Brain microvascular endothelial cell (primary cell): ENCODE results near the gene CD300LF.

Source experiments
- DNase-seq: peaks from one replicate; pipeline ENCODE4 v3.0.0-alpha.2; 2020
- H3K27ac ChIP-seq: fragments of 250-450 bp; sonication (Bioruptor Pico); 2 replicates; pipeline ENCODE4 v1.5.1; 2020; ENCODE audit warnings: mild to moderate bottlenecking, moderate library complexity
- H3K27me3 ChIP-seq: fragments of 250-450 bp; sonication (Bioruptor Pico); replicated peaks from 2 replicates; pipeline ENCODE4 v1.5.1; 2020; ENCODE audit warnings: mild to moderate bottlenecking
- H3K36me3 ChIP-seq: fragments of 250-450 bp; sonication (Bioruptor Pico); replicated peaks from 2 replicates; pipeline ENCODE4 v1.5.1; 2020; ENCODE audit warnings: mild to moderate bottlenecking
- H3K4me3 ChIP-seq: 2 replicates; pipeline ENCODE4 v1.5.1; 2011; ENCODE audit warnings: low read depth, mild to moderate bottlenecking, control low read depth, low read length, moderate library complexity
- in situ Hi-C: cut with HindIII; loops from 2 replicates; pipeline ENCODE4 v1.10.0; 2017; ENCODE audit warnings: low sequenced_read_pairs, low pct_ligation_motif_present
- TF ChIP-seq, protein P1 (sequence below): IDR thresholded peaks from 2 replicates; pipeline ENCODE4 v1.5.1; 2011; ENCODE audit warnings: low read depth, mild to moderate bottlenecking, moderate library complexity, low read length, control low read depth, inconsistent platforms; ENCODE audit errors: missing control alignments

The CD300LF gene

DNA sequence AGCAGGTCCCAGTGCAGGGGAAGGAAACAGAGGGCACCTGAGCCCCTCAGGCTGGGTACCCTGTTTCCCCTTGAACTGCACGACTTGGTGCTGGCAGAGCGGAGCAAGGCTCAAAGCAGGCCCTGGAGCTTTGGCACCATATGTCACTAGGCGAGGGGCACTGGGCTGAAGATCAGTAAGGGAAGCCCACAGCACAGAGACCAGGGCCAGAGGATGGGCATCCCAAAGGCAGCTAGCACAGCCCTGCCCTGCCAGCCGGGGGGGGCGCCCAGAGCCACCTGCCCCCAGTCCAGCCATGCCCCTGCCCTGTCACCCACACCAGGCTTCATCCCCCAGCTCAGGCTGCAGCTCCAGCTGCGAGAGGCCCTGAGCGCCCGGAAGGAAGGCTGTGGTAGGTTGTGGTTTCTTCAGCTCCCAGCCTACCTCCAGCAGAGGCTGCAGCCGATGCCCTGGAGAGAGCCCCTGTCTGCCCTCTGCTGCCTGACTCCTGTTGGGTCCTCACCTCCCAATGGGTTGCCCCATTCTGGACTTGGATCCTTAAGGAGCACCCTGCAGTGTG, 46.6 kb upstream of the CD300LF start:
- in situ Hi-C loops, result no loop called here
- no peak for DNase-seq

DNA sequence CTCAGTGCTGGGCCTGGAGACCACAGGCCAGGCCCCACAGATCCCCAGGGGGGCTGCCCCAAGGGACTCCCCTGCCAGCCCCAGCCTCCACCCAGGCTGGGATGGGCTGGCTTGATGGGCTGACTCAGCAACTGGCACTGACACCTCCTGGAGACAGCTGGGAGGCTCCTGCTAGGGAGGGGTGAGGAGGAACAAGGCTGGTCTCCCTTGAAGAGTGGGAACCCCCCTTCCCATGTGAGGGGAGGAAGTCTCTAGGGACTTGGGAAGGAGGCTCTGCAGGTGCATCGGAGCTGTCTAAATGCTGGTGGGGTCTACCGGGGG, 46.1 kb upstream of the CD300LF start:
- H3K4me3 ChIP-seq, result no peak overlapping the region
- no peak for DNase-seq
- TF ChIP-seq, protein P1, sequence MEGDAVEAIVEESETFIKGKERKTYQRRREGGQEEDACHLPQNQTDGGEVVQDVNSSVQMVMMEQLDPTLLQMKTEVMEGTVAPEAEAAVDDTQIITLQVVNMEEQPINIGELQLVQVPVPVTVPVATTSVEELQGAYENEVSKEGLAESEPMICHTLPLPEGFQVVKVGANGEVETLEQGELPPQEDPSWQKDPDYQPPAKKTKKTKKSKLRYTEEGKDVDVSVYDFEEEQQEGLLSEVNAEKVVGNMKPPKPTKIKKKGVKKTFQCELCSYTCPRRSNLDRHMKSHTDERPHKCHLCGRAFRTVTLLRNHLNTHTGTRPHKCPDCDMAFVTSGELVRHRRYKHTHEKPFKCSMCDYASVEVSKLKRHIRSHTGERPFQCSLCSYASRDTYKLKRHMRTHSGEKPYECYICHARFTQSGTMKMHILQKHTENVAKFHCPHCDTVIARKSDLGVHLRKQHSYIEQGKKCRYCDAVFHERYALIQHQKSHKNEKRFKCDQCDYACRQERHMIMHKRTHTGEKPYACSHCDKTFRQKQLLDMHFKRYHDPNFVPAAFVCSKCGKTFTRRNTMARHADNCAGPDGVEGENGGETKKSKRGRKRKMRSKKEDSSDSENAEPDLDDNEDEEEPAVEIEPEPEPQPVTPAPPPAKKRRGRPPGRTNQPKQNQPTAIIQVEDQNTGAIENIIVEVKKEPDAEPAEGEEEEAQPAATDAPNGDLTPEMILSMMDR, result no peak
- H3K27ac ChIP-seq, result no peak overlapping the region
- no peaks in the 10 kb centered on the region for H3K27me3 ChIP-seq
- H3K36me3 ChIP-seq, result no peaks in the 10 kb centered on the region
- in situ Hi-C loops, result no loop called here

More for the DNA sequence above, 46.6 kb upstream of the CD300LF start:
- no peaks in the 10 kb centered on the region for H3K36me3 ChIP-seq
- TF ChIP-seq, protein P1, result no peak
- H3K27me3 ChIP-seq, result no peaks in the 10 kb centered on the region
- no peak overlapping the region for H3K27ac ChIP-seq
- H3K4me3 ChIP-seq, result no peak overlapping the region

DNA sequence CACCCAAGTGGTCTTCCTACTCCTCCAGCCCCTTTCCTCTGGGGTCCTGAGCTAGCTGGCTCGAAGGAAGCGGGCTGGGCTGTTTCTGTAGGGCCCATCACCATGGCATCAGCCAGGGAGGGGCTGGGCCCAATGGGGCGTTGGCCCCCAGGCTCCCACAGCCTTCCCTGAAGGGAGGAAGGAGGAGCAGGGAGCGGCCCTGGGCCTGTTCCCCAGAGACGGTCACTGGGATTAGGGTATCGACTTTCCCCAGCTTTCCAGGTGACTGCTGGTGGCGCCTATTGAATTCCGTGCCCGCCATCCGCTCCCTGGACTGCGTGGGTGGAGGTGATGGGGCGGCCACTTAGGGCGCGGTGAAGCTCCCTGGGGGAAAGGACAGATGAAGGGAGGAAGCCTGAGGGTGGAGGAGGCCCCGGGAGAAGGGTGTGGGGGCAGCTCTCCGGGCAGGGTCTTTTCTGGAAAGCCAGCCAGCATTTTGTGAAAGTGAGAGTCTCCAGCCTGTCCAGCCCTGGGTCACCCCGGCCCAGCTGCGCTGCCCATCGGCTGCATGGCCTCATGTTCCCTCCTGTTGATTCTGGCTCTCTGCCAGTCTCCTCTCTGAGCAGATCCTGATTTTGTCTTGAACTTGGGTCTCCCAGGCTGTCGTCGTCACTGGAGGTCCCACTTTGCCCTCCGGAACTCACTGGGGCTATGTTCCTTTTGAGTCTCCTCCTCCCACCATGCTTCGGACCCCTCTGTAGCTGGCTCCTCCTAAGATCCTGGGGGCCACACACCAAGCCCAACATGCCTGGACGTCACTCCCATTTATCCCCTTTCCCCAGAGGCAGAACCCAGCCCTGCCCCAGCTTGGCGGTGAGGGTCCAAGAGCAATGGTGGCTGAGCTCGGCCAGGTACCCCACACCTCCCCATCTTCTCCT, 45.5 kb upstream of the CD300LF start:
- Histone ChIP-seq H3K27ac (no peak overlapping the region), H3K4me3 (no peak overlapping the region)
- in situ Hi-C loops, result no loop called here

DNA sequence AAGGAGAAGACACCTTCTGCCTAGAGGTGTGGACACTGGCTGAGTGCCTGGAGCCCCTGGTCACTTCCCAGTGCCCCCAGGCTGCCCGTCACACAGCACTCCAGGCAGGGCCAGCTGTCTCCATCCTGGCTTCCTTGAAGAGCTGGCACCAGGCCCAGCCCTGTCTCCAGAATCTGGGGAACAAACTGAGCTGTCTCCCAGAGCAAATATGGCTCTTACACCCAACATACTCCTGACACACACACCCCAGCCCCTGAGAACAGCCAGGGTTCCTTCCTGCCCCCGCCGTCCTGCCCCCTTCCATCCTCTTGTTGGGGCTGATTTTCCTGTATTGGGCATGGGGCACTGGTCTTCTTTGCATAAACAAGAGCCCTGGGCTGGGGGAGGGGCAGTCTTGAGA, 44.8 kb upstream of the CD300LF start:
- no peaks in the 10 kb centered on the region for H3K36me3 ChIP-seq
- no peak overlapping the region for H3K27ac ChIP-seq
- TF ChIP-seq, protein P1, result no peak
- no peak for DNase-seq
- no peak overlapping the region for H3K4me3 ChIP-seq
- in situ Hi-C loops, result no loop called here
- no peaks in the 10 kb centered on the region for H3K27me3 ChIP-seq

More for the DNA sequence above, 45.5 kb upstream of the CD300LF start:
- DNase-seq, result no peak
- TF ChIP-seq, protein P1, result no peak
- H3K36me3 ChIP-seq, result no peaks in the 10 kb centered on the region
- H3K27me3 ChIP-seq, result no peaks in the 10 kb centered on the region

DNA sequence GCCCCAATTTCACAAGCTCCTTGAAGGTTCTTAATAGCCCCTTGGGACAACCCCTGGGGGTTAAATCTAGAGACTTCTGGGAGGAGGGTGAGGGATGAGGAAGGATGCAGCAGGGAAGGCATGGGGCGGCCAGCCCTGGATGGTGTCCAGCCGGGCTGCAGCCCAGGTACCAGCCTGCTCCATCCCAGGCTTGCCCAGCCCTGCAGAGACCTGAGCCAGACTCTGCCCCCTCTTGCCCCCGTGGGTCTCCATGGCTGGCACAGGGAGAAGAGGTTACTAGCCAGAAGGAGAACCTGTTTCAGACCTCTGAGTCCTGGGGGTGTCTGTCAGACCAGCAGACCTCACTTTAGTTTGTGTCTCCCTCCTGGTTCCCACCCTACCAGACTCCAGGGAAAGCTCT, 44.2 kb upstream of the CD300LF start:
- Histone ChIP-seq H3K27ac (no peak overlapping the region), H3K27me3 (no peaks in the 10 kb centered on the region), H3K36me3 (no peaks in the 10 kb centered on the region), H3K4me3 (no peak overlapping the region)
- in situ Hi-C loops, result no loop called here
- TF ChIP-seq, protein P1, result no peak
- DNase-seq, result no peak
